GM23338 (cell line): ENCODE results near the gene HEMK1. TPM values are rescaled to one million over a fixed set of nuclear protein-coding genes. Genes with fewer than 3 reads are reported as not detected.

Source experiments
- ATAC-seq: fragments of 200-7000 bp; cut with Tn5 transposase; 3 replicates; pipeline ENCODE4 v1.9.1; 2020
- DNase-seq: peaks from one replicate; pipeline ENCODE4 v3.0.0-alpha.2; 2015; ENCODE audit warnings: low spot score
- H2AFZ ChIP-seq: fragments of 200-600 bp; sonication (generic); 2 replicates; pipeline ENCODE4 v1.8.0; 2016; ENCODE audit warnings: antibody characterized with exemption, mild to moderate bottlenecking, moderate library complexity
- H3F3A ChIP-seq: fragments of 200-600 bp; sonication (generic); replicated peaks from 2 replicates; pipeline ENCODE4 v1.8.0; 2017; ENCODE audit warnings: antibody characterized with exemption, mixed run types, low read depth
- H3K27ac ChIP-seq: fragments of 200-600 bp; sonication (generic); 2 replicates; pipeline ENCODE4 v1.6.1; 2016; ENCODE audit warnings: low read depth
- H3K27me3 ChIP-seq: fragments of 200-600 bp; sonication (generic); 2 replicates; pipeline ENCODE4 v1.8.0; 2016; ENCODE audit warnings: mild to moderate bottlenecking, mixed run types, moderate library complexity; ENCODE audit not compliant: insufficient read depth
- H3K36me3 ChIP-seq: fragments of 200-600 bp; sonication (generic); 2 replicates; pipeline ENCODE4 v1.8.0; 2016; ENCODE audit warnings: mild to moderate bottlenecking; ENCODE audit not compliant: insufficient read depth
- H3K4me1 ChIP-seq: fragments of 200-600 bp; sonication (generic); 2 replicates; pipeline ENCODE4 v1.8.0; 2016; ENCODE audit warnings: mild to moderate bottlenecking, moderate library complexity; ENCODE audit not compliant: insufficient read depth
- H3K4me2 ChIP-seq: fragments of 200-600 bp; sonication (generic); 2 replicates; pipeline ENCODE4 v1.7.1; 2017; ENCODE audit warnings: mixed run types
- H3K4me3 ChIP-seq: fragments of 200-600 bp; sonication (generic); 2 replicates; pipeline ENCODE4 v1.6.1; 2016; ENCODE audit warnings: mixed run types
- H3K79me2 ChIP-seq: fragments of 200-600 bp; sonication (generic); replicated peaks from 2 replicates; pipeline ENCODE4 v1.8.0; 2017; ENCODE audit warnings: mild to moderate bottlenecking; ENCODE audit not compliant: insufficient read depth
- H3K9me2 ChIP-seq: fragments of 200-600 bp; sonication (generic); 2 replicates; pipeline ENCODE4 v1.8.0; 2017; ENCODE audit not compliant: insufficient read depth
- H4K20me1 ChIP-seq: fragments of 200-600 bp; sonication (generic); replicated peaks from 2 replicates; pipeline ENCODE4 v1.8.0; 2017; ENCODE audit warnings: mild to moderate bottlenecking; ENCODE audit not compliant: insufficient read depth
- H3K27ac Mint-ChIP-seq: 2 replicates; pipeline ENCODE4 v1.8.0; 2020; ENCODE audit warnings: inconsistent platforms, mild to moderate bottlenecking, moderate library complexity, mixed read lengths
- H3K27me3 Mint-ChIP-seq: 3 replicates; pipeline ENCODE4 v1.8.0; 2022; ENCODE audit warnings: low read depth, mild to moderate bottlenecking, moderate library complexity, mixed read lengths, inconsistent platforms; ENCODE audit not compliant: insufficient read depth, poor library complexity
- H3K36me3 Mint-ChIP-seq: 3 replicates; pipeline ENCODE4 v1.8.0; 2021; ENCODE audit warnings: low read depth, mild to moderate bottlenecking, inconsistent platforms, moderate library complexity, mixed read lengths
- H3K4me1 Mint-ChIP-seq: 3 replicates; pipeline ENCODE4 v1.8.0; 2020; ENCODE audit warnings: mild to moderate bottlenecking, inconsistent platforms, mixed read lengths
- H3K4me3 Mint-ChIP-seq: 3 replicates; pipeline ENCODE4 v1.8.0; 2021; ENCODE audit warnings: moderate library complexity, mild to moderate bottlenecking, inconsistent platforms, mixed read lengths
- H3K9me3 Mint-ChIP-seq: 3 replicates; pipeline ENCODE4 v1.8.0; 2020; ENCODE audit warnings: moderate library complexity, mild to moderate bottlenecking, inconsistent platforms, mixed read lengths
- CREB1 ChIP-seq: fragments of 250-450 bp; sonication (Bioruptor Pico); IDR thresholded peaks from 2 replicates; pipeline ENCODE4 v1.5.0; 2020; ENCODE audit warnings: low read depth, mild to moderate bottlenecking, moderate library complexity
- EZH2 ChIP-seq: fragments of 200-600 bp; sonication (generic); IDR thresholded peaks from one replicate; pipeline ENCODE4 v1.8.0; 2017; ENCODE audit warnings: antibody characterized with exemption, mild to moderate bottlenecking, low read depth; ENCODE audit not compliant: unreplicated experiment
- EZH2phosphoT487 ChIP-seq: fragments of 200-600 bp; sonication (generic); IDR thresholded peaks from one replicate; pipeline ENCODE4 v1.8.1; 2018; ENCODE audit warnings: antibody characterized with exemption; ENCODE audit not compliant: unreplicated experiment
- JUNB ChIP-seq: IDR thresholded peaks from one replicate; pipeline ENCODE4 v1.6.1; 2016; ENCODE audit warnings: antibody characterized with exemption; ENCODE audit not compliant: unreplicated experiment
- NANOG ChIP-seq: IDR thresholded peaks from 2 replicates; pipeline ENCODE4 v1.6.1; 2016; ENCODE audit warnings: antibody characterized with exemption, borderline replicate concordance
- POLR2AphosphoS5 ChIP-seq: IDR thresholded peaks from 2 replicates; pipeline ENCODE4 v1.6.1; 2016; ENCODE audit warnings: antibody characterized with exemption, low read depth
- STAT1 ChIP-seq: IDR thresholded peaks from one replicate; pipeline ENCODE4 v1.6.1; 2016; ENCODE audit warnings: antibody characterized with exemption; ENCODE audit not compliant: unreplicated experiment
- ZNF114 ChIP-seq: fragments of 250-450 bp; sonication (Bioruptor Pico); IDR thresholded peaks from 2 replicates; pipeline ENCODE4 v1.5.0; 2020; ENCODE audit warnings: mild to moderate bottlenecking, moderate library complexity
- ZNF331 ChIP-seq: fragments of 250-450 bp; sonication (Bioruptor Pico); IDR thresholded peaks from 2 replicates; pipeline ENCODE4 v1.5.0; 2020; ENCODE audit warnings: low read depth, mild to moderate bottlenecking, moderate library complexity
- polyA plus RNA-seq: library from polyadenylated mRNA; unstranded; fragments of >200 nt; fragmentation: Nextera tagmentation; extraction: Ambion mirVana; gene quantifications from 2 replicates; pipeline ENCODE4 v1.2.1, GENCODE V29; 2016
- total RNA-seq: library from RNA; depleted of rRNA; stranded (reverse); fragments of >200 nt; shearing (Covaris generic); gene quantifications from 2 replicates; pipeline ENCODE4 v1.2.3, GENCODE V29; 2014
- TF ChIP-seq, protein P1 (sequence below), 2 experiments: fragments of 200-600 bp in 1 of 2; sonication (generic) in 1 of 2; conservative IDR thresholded peaks; 2 replicates each; pipeline versions ENCODE4 v1.5.1 to v1.6.1; 2016 to 2017; ENCODE audit warnings: antibody characterized with exemption in 2 of 2, low read depth in 2 of 2, mild to moderate bottlenecking in 2 of 2, moderate library complexity in 1 of 2
- TF ChIP-seq, protein P2 (sequence below): fragments of 250-450 bp; sonication (Bioruptor Pico); IDR thresholded peaks from 2 replicates; pipeline ENCODE4 v1.5.0; 2020; ENCODE audit warnings: mild to moderate bottlenecking, moderate library complexity
- TF ChIP-seq, protein P3 (sequence below): IDR thresholded peaks from one replicate; pipeline ENCODE4 v1.6.1; 2018; ENCODE audit warnings: antibody characterized with exemption; ENCODE audit not compliant: unreplicated experiment
- TF ChIP-seq, protein P4 (sequence below): IDR thresholded peaks from 2 replicates; pipeline ENCODE4 v1.6.1; 2016; ENCODE audit warnings: antibody characterized with exemption

Gene HEMK1
- total and polyA plus RNA-seq, 2 experiments from 2014 or later, result 5.6 to 10.1 TPM

DNA sequence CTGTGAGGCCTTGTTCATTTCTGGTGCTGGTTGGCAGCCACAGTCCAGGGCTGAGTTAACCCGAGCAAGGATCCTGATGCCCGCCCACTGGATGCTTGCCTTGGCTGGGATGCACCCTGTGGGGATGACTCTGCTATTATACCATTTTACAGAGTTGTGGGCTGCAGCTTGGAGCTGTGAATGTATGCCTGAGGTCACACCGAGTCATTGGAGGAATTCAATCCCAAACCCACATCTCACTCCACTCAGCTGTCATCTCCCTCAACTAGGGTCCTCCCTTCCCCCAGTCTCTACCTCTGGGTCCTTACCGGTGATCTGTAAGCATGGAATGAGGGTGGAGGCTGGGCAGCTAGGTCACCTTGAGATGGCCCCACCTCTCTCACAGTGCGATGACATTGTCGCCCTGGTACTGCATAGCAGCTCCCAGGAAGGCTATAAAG lies 69.8 kb downstream of the HEMK1 start:
- Histone ChIP-seq H3F3A (no peaks in the 10 kb centered on the region), H3K4me2 (no peak overlapping the region), H3K4me1 (peaks cover 18% of the 10 kb centered on the region), H3K36me3 (no peaks in the 10 kb centered on the region), H4K20me1 (no peaks in the 10 kb centered on the region; the same call in 1 of the 2 replicates), H3K9me2 (no peaks in the 10 kb centered on the region), H3K27me3 (no peaks in the 10 kb centered on the region), H3K4me3 (no peak overlapping the region), H2AFZ (no peak overlapping the region), H3K79me2 (no peaks in the 10 kb centered on the region; the same call in none of the 2 replicates), H3K27ac (no peak overlapping the region)
- ATAC-seq (no peak), DNase-seq (no peak)
- Mint-ChIP-seq H3K36me3 (peaks cover 8% of the 10 kb centered on the region; the same call in 1 of the 3 replicates), H3K9me3 (no peaks in the 10 kb centered on the region), H3K4me1 (peaks cover 43% of the 10 kb centered on the region), H3K27me3 (peaks cover 11% of the 10 kb centered on the region), H3K4me3 (no peak overlapping the region), H3K27ac (no peak overlapping the region)
- TF ChIP-seq, protein P1, sequence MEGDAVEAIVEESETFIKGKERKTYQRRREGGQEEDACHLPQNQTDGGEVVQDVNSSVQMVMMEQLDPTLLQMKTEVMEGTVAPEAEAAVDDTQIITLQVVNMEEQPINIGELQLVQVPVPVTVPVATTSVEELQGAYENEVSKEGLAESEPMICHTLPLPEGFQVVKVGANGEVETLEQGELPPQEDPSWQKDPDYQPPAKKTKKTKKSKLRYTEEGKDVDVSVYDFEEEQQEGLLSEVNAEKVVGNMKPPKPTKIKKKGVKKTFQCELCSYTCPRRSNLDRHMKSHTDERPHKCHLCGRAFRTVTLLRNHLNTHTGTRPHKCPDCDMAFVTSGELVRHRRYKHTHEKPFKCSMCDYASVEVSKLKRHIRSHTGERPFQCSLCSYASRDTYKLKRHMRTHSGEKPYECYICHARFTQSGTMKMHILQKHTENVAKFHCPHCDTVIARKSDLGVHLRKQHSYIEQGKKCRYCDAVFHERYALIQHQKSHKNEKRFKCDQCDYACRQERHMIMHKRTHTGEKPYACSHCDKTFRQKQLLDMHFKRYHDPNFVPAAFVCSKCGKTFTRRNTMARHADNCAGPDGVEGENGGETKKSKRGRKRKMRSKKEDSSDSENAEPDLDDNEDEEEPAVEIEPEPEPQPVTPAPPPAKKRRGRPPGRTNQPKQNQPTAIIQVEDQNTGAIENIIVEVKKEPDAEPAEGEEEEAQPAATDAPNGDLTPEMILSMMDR (conservative IDR thresholded peaks at IDR 0.05; ENCODE audit: low read depth in 2 of 2), result no peak
- TF ChIP-seq, protein P2, sequence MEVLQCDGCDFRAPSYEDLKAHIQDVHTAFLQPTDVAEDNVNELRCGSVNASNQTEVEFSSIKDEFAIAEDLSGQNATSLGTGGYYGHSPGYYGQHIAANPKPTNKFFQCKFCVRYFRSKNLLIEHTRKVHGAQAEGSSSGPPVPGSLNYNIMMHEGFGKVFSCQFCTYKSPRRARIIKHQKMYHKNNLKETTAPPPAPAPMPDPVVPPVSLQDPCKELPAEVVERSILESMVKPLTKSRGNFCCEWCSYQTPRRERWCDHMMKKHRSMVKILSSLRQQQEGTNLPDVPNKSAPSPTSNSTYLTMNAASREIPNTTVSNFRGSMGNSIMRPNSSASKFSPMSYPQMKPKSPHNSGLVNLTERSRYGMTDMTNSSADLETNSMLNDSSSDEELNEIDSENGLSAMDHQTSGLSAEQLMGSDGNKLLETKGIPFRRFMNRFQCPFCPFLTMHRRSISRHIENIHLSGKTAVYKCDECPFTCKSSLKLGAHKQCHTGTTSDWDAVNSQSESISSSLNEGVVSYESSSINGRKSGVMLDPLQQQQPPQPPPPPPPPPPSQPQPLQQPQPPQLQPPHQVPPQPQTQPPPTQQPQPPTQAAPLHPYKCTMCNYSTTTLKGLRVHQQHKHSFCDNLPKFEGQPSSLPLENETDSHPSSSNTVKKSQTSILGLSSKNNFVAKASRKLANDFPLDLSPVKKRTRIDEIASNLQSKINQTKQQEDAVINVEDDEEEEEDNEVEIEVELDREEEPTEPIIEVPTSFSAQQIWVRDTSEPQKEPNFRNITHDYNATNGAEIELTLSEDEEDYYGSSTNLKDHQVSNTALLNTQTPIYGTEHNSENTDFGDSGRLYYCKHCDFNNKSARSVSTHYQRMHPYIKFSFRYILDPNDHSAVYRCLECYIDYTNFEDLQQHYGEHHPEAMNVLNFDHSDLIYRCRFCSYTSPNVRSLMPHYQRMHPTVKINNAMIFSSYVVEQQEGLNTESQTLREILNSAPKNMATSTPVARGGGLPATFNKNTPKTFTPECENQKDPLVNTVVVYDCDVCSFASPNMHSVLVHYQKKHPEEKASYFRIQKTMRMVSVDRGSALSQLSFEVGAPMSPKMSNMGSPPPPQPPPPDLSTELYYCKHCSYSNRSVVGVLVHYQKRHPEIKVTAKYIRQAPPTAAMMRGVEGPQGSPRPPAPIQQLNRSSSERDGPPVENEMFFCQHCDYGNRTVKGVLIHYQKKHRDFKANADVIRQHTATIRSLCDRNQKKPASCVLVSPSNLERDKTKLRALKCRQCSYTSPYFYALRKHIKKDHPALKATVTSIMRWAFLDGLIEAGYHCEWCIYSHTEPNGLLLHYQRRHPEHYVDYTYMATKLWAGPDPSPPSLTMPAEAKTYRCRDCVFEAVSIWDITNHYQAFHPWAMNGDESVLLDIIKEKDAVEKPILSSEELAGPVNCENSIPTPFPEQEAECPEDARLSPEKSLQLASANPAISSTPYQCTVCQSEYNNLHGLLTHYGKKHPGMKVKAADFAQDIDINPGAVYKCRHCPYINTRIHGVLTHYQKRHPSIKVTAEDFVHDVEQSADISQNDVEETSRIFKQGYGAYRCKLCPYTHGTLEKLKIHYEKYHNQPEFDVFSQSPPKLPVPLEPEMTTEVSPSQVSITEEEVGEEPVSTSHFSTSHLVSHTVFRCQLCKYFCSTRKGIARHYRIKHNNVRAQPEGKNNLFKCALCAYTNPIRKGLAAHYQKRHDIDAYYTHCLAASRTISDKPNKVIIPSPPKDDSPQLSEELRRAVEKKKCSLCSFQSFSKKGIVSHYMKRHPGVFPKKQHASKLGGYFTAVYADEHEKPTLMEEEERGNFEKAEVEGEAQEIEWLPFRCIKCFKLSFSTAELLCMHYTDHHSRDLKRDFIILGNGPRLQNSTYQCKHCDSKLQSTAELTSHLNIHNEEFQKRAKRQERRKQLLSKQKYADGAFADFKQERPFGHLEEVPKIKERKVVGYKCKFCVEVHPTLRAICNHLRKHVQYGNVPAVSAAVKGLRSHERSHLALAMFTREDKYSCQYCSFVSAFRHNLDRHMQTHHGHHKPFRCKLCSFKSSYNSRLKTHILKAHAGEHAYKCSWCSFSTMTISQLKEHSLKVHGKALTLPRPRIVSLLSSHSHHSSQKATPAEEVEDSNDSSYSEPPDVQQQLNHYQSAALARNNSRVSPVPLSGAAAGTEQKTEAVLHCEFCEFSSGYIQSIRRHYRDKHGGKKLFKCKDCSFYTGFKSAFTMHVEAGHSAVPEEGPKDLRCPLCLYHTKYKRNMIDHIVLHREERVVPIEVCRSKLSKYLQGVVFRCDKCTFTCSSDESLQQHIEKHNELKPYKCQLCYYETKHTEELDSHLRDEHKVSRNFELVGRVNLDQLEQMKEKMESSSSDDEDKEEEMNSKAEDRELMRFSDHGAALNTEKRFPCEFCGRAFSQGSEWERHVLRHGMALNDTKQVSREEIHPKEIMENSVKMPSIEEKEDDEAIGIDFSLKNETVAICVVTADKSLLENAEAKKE (CRISPR knock-in tag), result no peak
- TF ChIP-seq STAT1 (no peak), ZNF114 (no peak), EZH2phosphoT487 (no peak), EZH2 (no peak), POLR2AphosphoS5 (no peak), ZNF331 (CRISPR knock-in tag) (no peak), JUNB (no peak), CREB1 (no peak), NANOG (no peak)
- TF ChIP-seq, protein P3, sequence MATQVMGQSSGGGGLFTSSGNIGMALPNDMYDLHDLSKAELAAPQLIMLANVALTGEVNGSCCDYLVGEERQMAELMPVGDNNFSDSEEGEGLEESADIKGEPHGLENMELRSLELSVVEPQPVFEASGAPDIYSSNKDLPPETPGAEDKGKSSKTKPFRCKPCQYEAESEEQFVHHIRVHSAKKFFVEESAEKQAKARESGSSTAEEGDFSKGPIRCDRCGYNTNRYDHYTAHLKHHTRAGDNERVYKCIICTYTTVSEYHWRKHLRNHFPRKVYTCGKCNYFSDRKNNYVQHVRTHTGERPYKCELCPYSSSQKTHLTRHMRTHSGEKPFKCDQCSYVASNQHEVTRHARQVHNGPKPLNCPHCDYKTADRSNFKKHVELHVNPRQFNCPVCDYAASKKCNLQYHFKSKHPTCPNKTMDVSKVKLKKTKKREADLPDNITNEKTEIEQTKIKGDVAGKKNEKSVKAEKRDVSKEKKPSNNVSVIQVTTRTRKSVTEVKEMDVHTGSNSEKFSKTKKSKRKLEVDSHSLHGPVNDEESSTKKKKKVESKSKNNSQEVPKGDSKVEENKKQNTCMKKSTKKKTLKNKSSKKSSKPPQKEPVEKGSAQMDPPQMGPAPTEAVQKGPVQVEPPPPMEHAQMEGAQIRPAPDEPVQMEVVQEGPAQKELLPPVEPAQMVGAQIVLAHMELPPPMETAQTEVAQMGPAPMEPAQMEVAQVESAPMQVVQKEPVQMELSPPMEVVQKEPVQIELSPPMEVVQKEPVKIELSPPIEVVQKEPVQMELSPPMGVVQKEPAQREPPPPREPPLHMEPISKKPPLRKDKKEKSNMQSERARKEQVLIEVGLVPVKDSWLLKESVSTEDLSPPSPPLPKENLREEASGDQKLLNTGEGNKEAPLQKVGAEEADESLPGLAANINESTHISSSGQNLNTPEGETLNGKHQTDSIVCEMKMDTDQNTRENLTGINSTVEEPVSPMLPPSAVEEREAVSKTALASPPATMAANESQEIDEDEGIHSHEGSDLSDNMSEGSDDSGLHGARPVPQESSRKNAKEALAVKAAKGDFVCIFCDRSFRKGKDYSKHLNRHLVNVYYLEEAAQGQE, result no peak
- TF ChIP-seq, protein P4, sequence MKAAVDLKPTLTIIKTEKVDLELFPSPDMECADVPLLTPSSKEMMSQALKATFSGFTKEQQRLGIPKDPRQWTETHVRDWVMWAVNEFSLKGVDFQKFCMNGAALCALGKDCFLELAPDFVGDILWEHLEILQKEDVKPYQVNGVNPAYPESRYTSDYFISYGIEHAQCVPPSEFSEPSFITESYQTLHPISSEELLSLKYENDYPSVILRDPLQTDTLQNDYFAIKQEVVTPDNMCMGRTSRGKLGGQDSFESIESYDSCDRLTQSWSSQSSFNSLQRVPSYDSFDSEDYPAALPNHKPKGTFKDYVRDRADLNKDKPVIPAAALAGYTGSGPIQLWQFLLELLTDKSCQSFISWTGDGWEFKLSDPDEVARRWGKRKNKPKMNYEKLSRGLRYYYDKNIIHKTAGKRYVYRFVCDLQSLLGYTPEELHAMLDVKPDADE, result no peak
